GM12878 (cell line): ENCODE data around the gene NRG2. TPM values are rescaled to one million over a fixed set of nuclear protein-coding genes. Genes with fewer than 3 reads are reported as not detected.
A peak's percentile ranks its signal among the peaks of the same experiment; 100 is the strongest.

Source experiments
- ATAC-seq: fragments of 200-7000 bp; cut with Tn5 transposase; 3 replicates; pipeline ENCODE4 v1.9.1; 2020; ENCODE audit warnings: mild to moderate bottlenecking, moderate library complexity
- BruUV-seq: library from RNA; stranded (reverse); fragments of 400-500 nt; replicated peaks from 2 replicates; lab custom pipeline; 2021; lab: Mats Ljungman, UMichigan
- CTCF ChIA-PET: fragments of 300-600 bp; sonication (Branson Sonifier 250); formaldehyde crosslinking; extraction: SDS; loops from one replicate; lab custom pipeline; 2021; ENCODE audit warnings: inconsistent platforms; lab: Yijun Ruan, JAX
- POLR2A ChIA-PET: fragments of 350-600 bp; formaldehyde crosslinking; extraction: SDS; loops from one replicate; lab custom pipeline; 2021; ENCODE audit warnings: inconsistent platforms; lab: Charles Lee
- RAD21 ChIA-PET: fragments of 300-600 bp; sonication (Branson Sonifier 250); formaldehyde crosslinking; loops from one replicate; lab custom pipeline; 2023; ENCODE audit warnings: antibody characterized with exemption; ENCODE audit not compliant: unreplicated experiment; lab: Charles Lee
- SMC1A ChIA-PET: fragments of 300-600 bp; sonication (Branson Sonifier 250); formaldehyde crosslinking; loops from one replicate; lab custom pipeline; 2023; ENCODE audit not compliant: unreplicated experiment, uncharacterized antibody; lab: Charles Lee
- DNase-seq: peaks from one replicate; pipeline ENCODE4 v3.0.0-alpha.2; 2011; ENCODE audit warnings: low read depth, low spot score
- FAIRE-seq: peaks from 3 replicates; lab custom pipeline; 2011; peaks lifted over from hg19 to GRCh38; lab: Jason Lieb, UNC
- H2AFZ ChIP-seq: 2 replicates; pipeline ENCODE4 v1.6.0; 2011; ENCODE audit warnings: low read depth, low read length, control low read depth; ENCODE audit not compliant: control insufficient read depth
- H3K27ac ChIP-seq: 2 replicates; pipeline ENCODE4 v1.5.1; 2011; ENCODE audit warnings: control low read depth; ENCODE audit not compliant: control insufficient read depth, insufficient read depth
- H3K27me3 ChIP-seq, 2 experiments: replicated peaks in 1 of 2; 2 replicates each; pipeline versions ENCODE4 v1.6.0 to v1.6.1; 2011; ENCODE audit warnings: low read length in 1 of 2; ENCODE audit not compliant: control insufficient read depth in 2 of 2, insufficient read depth in 2 of 2
- H3K36me3 ChIP-seq, 2 experiments: 2 replicates each; pipeline ENCODE4 v1.5.1; 2011; ENCODE audit warnings: low read length in 1 of 2; ENCODE audit not compliant: control insufficient read depth in 2 of 2, insufficient read depth in 2 of 2
- H3K4me1 ChIP-seq: 2 replicates; pipeline ENCODE4 v1.6.1; 2011; ENCODE audit warnings: mild to moderate bottlenecking, low read length, moderate library complexity, mixed read lengths; ENCODE audit not compliant: control insufficient read depth, insufficient read depth
- H3K4me2 ChIP-seq: 2 replicates; pipeline ENCODE4 v1.6.0; 2011; ENCODE audit warnings: control low read depth; ENCODE audit not compliant: control insufficient read depth, insufficient read depth
- H3K4me3 ChIP-seq: fragments of 200-600 bp; sonication (generic); 2 replicates; pipeline ENCODE4 v1.5.1; 2016
- H3K79me2 ChIP-seq: 2 replicates; pipeline ENCODE4 v1.6.0; 2011; ENCODE audit warnings: low read length; ENCODE audit not compliant: control insufficient read depth, insufficient read depth
- H3K9ac ChIP-seq: 2 replicates; pipeline ENCODE4 v1.8.0; 2011; ENCODE audit warnings: low read length, control low read depth, mixed read lengths; ENCODE audit not compliant: control insufficient read depth, insufficient read depth
- H3K9me3 ChIP-seq: replicated peaks from 3 replicates; pipeline ENCODE4 v1.5.1; 2011; ENCODE audit warnings: mild to moderate bottlenecking, low read length; ENCODE audit not compliant: control insufficient read depth, insufficient read depth
- H4K20me1 ChIP-seq: 2 replicates; pipeline ENCODE4 v1.6.0; 2011; ENCODE audit not compliant: control insufficient read depth, insufficient read depth
- CHD2 ChIP-seq: IDR thresholded peaks from 2 replicates; pipeline ENCODE4 v1.6.1; 2011; ENCODE audit warnings: low read depth, low read length, improper control_type of control experiment, borderline replicate concordance
- NFYB ChIP-seq: IDR thresholded peaks from 2 replicates; pipeline ENCODE4 v1.6.1; 2011; ENCODE audit warnings: low read depth, mild to moderate bottlenecking, low read length, improper control_type of control experiment, moderate library complexity; ENCODE audit not compliant: insufficient read depth
- SIX5 ChIP-seq: IDR thresholded peaks from 2 replicates; pipeline ENCODE4 v1.6.1; 2011; ENCODE audit warnings: mild to moderate bottlenecking, low read depth, low read length, moderate library complexity; ENCODE audit not compliant: severe bottlenecking
- SREBF2 ChIP-seq: IDR thresholded peaks from 2 replicates; pipeline ENCODE4 v1.6.1; 2012; ENCODE audit warnings: mild to moderate bottlenecking, low read length
- STAT1 ChIP-seq: fragments of 450-650 bp; conservative IDR thresholded peaks from 2 replicates; pipeline ENCODE4 v1.6.1; 2014; ENCODE audit warnings: antibody characterized with exemption, mild to moderate bottlenecking
- ZNF274 ChIP-seq: IDR thresholded peaks from one replicate; pipeline ENCODE4 v1.8.0; 2011; ENCODE audit not compliant: insufficient read length, insufficient read depth
- ZNF384 ChIP-seq: IDR thresholded peaks from 2 replicates; pipeline ENCODE4 v1.6.1; 2012; ENCODE audit warnings: low read depth, mild to moderate bottlenecking, low read length, improper control_type of control experiment, borderline replicate concordance
- ZSCAN29 ChIP-seq: fragments of 450-650 bp; IDR thresholded peaks from 2 replicates; pipeline ENCODE4 v1.6.1; 2017; ENCODE audit warnings: mild to moderate bottlenecking, moderate library complexity
- ZZZ3 ChIP-seq: IDR thresholded peaks from 2 replicates; pipeline ENCODE4 v1.6.1; 2011; ENCODE audit warnings: low read depth; ENCODE audit not compliant: control insufficient read depth, insufficient read length
- WGBS: methylation state at CpG from one replicate; pipeline ENCODE4 v1.1.6; 2016; ENCODE audit warnings: low lambda C conversion rate; ENCODE audit not compliant: insufficient replicate concordance, insufficient coverage; ENCODE audit errors: missing lambda C conversion rate; 5-methylcytosine and 5-hydroxymethylcytosine counted together
- in situ Hi-C: fragments of 300-500 bp; cut with MboI; formaldehyde crosslinking; loops from 9 replicates; pipeline ENCODE4 v1.14.3; 2018; ENCODE audit warnings: mixed read lengths
- intact Hi-C: fragments of 100-400 bp; cut with micrococcal nuclease; formaldehyde crosslinking; loops from one replicate; pipeline ENCODE4 v1.14.2; 2022; ENCODE audit not compliant: unreplicated experiment
- polyA plus RNA-seq, 11 experiments: library from polyadenylated mRNA; depleted of rRNA in 4 of 11; unstranded in 6 of 11; stranded (reverse) in 5 of 11; fragments of >200 nt; fragmentation: Nextera tagmentation in 4 of 11; fragmentation: Illumina TruSeq in 1 of 11; extraction: Ambion mirVana in 4 of 11; extraction: Trizol in 1 of 11; gene quantifications; 1 replicate in 1 of 11; 2 replicates in 10 of 11; pipeline versions ENCODE4 v1.2.1 to v1.2.3, GENCODE V29; 2011 to 2016; ENCODE audit warnings: inconsistent platforms in 2 of 11, missing spikeins in 2 of 11, low read depth in 1 of 11
- total RNA-seq, 4 experiments: library from RNA; depleted of rRNA in 3 of 4; stranded (reverse); fragments of >200 nt in 3 of 4; fragmentation: Illumina TruSeq in 1 of 4; extraction: Trizol in 1 of 4; gene quantifications; 2 replicates each; pipeline versions ENCODE4 v1.2.1 to v1.2.3, GENCODE V29; 2013 to 2021
- TF ChIP-seq, protein P1 (sequence below): fragments of 450-650 bp; formaldehyde crosslinking; IDR thresholded peaks from 2 replicates; pipeline ENCODE4 v1.5.0; 2022; ENCODE audit warnings: mild to moderate bottlenecking, missing genetic modification characterization
- TF ChIP-seq, protein P2 (sequence below): fragments of 450-650 bp; IDR thresholded peaks from 2 replicates; pipeline ENCODE4 v1.6.1; 2014; ENCODE audit warnings: mild to moderate bottlenecking

The NRG2 gene
- total and polyA plus RNA-seq, 10 of the 15 experiments (the other 5 are each of a cell fraction or from before 2014, with no cell fraction given): 0.10 to 21.7 (median 9.6) TPM

DNA sequence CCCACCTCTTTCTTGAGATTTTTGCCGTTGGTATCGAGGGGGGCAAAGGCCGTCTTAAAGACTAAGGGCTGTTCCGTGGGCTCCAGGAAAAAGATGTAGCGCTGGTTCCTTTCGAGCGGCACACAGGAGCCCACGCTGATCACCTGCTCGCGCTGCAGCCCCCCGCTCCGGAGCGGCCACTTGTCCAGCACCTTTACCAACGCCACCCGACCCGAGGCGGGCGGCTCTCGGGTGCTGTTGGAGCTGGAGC is 781 bp downstream of the NRG2 start:
- POLR2A ChIA-PET: interaction anchor here (2.0 to 2.5 kb wide), 2 partner anchors 37 kb away, joined by 13 to 21 read pairs; no protein-coding TSS in a partner anchor
- in situ Hi-C loops (loop anchor here (25.0 kb wide), 1 partner anchor 1570 kb away; the partner anchor contains the start of gene DIAPH1), intact Hi-C loops (loop anchor here (2.0 to 10.0 kb wide), 5 partner anchors 38 to 258 kb away; no protein-coding TSS in a partner anchor)

DNA sequence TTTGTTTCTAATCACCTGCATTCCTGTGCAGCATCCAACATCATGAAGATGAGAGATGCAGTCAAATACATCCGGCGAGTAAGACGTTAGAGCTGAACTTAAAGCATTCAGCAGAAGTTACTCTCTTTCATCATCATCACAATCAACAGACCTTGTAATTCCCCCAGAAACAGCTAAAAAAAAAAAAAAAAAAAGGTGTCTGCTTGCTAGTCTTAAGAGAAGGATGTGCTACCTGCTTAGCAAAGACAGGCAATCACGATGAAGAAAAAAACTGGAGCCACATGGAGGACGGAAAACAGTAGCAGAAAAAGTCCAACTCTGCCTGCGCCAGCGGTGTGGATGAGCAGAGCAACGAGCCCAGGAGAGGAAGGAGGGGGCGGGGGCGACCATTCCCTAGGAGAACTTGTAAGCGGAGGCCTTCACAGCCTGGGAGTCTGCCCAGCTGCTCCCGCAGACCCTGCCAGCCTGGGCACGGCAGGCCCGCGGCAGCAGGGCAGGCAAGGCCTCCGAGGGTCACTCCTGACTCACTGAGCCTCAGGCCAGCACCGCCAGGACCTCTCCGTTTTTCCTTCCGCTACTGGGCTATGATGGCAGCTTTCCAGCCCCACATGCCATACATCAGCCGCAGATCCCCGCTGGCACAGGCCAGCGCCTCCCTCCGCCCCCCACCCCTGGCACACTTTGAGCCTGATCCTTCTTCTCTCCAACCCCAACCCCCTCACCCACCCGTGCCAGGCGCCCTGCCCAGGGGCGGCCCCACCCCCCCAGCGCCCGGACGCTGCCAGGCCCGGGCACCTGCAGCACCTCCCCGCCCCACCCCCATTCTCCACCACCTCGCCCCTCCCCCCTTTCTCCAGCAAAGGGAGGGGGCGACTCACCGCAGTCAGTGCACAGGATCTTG is 1.4 kb downstream of the NRG2 start:
- Histone ChIP-seq H2AFZ (peak overlapping the region; percentile 91), H3K4me3 (peak overlapping the region; percentile 89), H3K4me1 (peaks cover 13% of the 10 kb centered on the region), H3K9ac (peak overlapping the region; percentile 56), H3K27ac (peak overlapping the region; percentile 43), H3K27me3 (no peaks in the 10 kb centered on the region), H3K36me3 (no peaks in the 10 kb centered on the region), H3K9me3 (no peaks in the 10 kb centered on the region), H3K4me2 (peak overlapping the region; percentile 79), H3K79me2 (peaks cover 62% of the 10 kb centered on the region), H4K20me1 (no peaks in the 10 kb centered on the region)
- ChIA-PET POLR2A (interaction anchor here (0.5 to 2.0 kb wide), 20 partner anchors 10 to 634 kb away, joined by 3 to 21 read pairs (median 4); no protein-coding TSS in a partner anchor), SMC1A (interaction anchor here (0.8 to 19.1 kb wide), 16 partner anchors 8 to 254 kb away, joined by 3 to 394 read pairs (median 5); partner anchors contain the start of gene PURA), CTCF (interaction anchor here (0.9 to 9.1 kb wide), 13 partner anchors 8 to 198 kb away, joined by 3 to 123 read pairs (median 6); no protein-coding TSS in a partner anchor), RAD21 (interaction anchor here (0.6 to 14.1 kb wide), 22 partner anchors 7 to 478 kb away, joined by 3 to 204 read pairs (median 5); partner anchors contain the start of gene PURA)
- in situ Hi-C loops (loop anchor here (25.0 kb wide), 1 partner anchor 1571 kb away; the partner anchor contains the start of gene DIAPH1), intact Hi-C loops (loop anchor here (2.0 to 10.0 kb wide), 5 partner anchors 37 to 257 kb away; no protein-coding TSS in a partner anchor)
- FAIRE-seq (no peak), ATAC-seq (peak; percentile 5), DNase-seq (peak; percentile 36)
- BruUV-seq: no TSS peak
- 25% methylated on average over 21 of the region's 34 CpGs for WGBS
- TF ChIP-seq ZSCAN29 (no peak), SIX5 (no peak), ZZZ3 (no peak), SREBF2 (no peak), ZNF384 (peak; percentile 91)
- TF ChIP-seq, protein P1, sequence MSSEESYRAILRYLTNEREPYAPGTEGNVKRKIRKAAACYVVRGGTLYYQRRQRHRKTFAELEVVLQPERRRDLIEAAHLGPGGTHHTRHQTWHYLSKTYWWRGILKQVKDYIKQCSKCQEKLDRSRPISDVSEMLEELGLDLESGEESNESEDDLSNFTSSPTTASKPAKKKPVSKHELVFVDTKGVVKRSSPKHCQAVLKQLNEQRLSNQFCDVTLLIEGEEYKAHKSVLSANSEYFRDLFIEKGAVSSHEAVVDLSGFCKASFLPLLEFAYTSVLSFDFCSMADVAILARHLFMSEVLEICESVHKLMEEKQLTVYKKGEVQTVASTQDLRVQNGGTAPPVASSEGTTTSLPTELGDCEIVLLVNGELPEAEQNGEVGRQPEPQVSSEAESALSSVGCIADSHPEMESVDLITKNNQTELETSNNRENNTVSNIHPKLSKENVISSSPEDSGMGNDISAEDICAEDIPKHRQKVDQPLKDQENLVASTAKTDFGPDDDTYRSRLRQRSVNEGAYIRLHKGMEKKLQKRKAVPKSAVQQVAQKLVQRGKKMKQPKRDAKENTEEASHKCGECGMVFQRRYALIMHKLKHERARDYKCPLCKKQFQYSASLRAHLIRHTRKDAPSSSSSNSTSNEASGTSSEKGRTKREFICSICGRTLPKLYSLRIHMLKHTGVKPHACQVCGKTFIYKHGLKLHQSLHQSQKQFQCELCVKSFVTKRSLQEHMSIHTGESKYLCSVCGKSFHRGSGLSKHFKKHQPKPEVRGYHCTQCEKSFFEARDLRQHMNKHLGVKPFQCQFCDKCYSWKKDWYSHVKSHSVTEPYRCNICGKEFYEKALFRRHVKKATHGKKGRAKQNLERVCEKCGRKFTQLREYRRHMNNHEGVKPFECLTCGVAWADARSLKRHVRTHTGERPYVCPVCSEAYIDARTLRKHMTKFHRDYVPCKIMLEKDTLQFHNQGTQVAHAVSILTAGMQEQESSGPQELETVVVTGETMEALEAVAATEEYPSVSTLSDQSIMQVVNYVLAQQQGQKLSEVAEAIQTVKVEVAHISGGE: no peak
- TF ChIP-seq, protein P2, sequence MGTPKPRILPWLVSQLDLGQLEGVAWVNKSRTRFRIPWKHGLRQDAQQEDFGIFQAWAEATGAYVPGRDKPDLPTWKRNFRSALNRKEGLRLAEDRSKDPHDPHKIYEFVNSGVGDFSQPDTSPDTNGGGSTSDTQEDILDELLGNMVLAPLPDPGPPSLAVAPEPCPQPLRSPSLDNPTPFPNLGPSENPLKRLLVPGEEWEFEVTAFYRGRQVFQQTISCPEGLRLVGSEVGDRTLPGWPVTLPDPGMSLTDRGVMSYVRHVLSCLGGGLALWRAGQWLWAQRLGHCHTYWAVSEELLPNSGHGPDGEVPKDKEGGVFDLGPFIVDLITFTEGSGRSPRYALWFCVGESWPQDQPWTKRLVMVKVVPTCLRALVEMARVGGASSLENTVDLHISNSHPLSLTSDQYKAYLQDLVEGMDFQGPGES: no peak

More for the DNA sequence above, 781 bp downstream of the NRG2 start:
- Histone ChIP-seq H3K9ac (peak overlapping the region; percentile 60; the same call in 1 of the 2 replicates), H3K4me3 (peak overlapping the region; percentile 89), H4K20me1 (no peaks in the 10 kb centered on the region), H2AFZ (peak overlapping the region; percentile 91), H3K9me3 (no peaks in the 10 kb centered on the region), H3K27ac (peak overlapping the region; percentile 38), H3K27me3 (no peaks in the 10 kb centered on the region), H3K36me3 (no peaks in the 10 kb centered on the region), H3K4me1 (peaks cover 13% of the 10 kb centered on the region), H3K4me2 (peak overlapping the region; percentile 79), H3K79me2 (peaks cover 56% of the 10 kb centered on the region)
- under 1% methylated on average over 19 of the region's 19 CpGs for WGBS
- DNase-seq: no peak
- FAIRE-seq: no peak
- ChIA-PET CTCF (interaction anchor here (1.4 to 9.1 kb wide), 4 partner anchors 14 to 78 kb away, joined by 3 to 123 read pairs (median 18); no protein-coding TSS in a partner anchor), SMC1A (interaction anchor here (1.7 to 19.1 kb wide), 3 partner anchors 25 to 72 kb away, joined by 7 to 394 read pairs (median 35); no protein-coding TSS in a partner anchor), RAD21 (interaction anchor here (1.2 to 14.1 kb wide), 5 partner anchors 23 to 73 kb away, joined by 3 to 204 read pairs (median 8); partner anchors contain the start of gene PURA)
- BruUV-seq: no TSS peak
- no peak for TF ChIP-seq STAT1
- TF ChIP-seq NFYB: no peak
- TF ChIP-seq CHD2: 0 out of 2 replicates have a peak, but pooled peaks have one; percentile 16
- no peak for TF ChIP-seq ZNF274
- ATAC-seq: peak; percentile 0; the same call in 1 of the 3 replicates
